OCI-M2 (cell line): ENCODE measurements around the gene SH3TC2.
"Not testable (repeated sequence)": the region's sequence is repeated elsewhere in the genome, so short reads cannot be mapped to it uniquely, and the experiment has no call there.

Source experiments
- DNase-seq: peaks from one replicate; lab custom pipeline; 2025; ENCODE audit not compliant: unreplicated experiment; lab: John Stamatoyannopoulos, UW

SH3TC2 gene

GRCh38 chr5:149063017-149063687 is at the start of gene SH3TC2:
Gene SH3TC2 (minus strand): TSS chr5:149063062. CDS start chr5:149063022, 40 bp downstream.
- no peak for DNase-seq

- DNase-seq: no peak
These were observed 47.5 kb upstream of the SH3TC2 start for GRCh38 chr5:149110406-149110805.

- DNase-seq: no peak
These were observed 45.9 kb upstream of the SH3TC2 start for GRCh38 chr5:149108651-149109280.

GRCh38 chr5:149100331-149100730 is 37.5 kb upstream of the SH3TC2 start:
- no peak for DNase-seq

- DNase-seq: no peak
These were observed 37.1 kb upstream of the SH3TC2 start for GRCh38 chr5:149099920-149100319.

- DNase-seq: no peak
These were observed 32.1 kb upstream of the SH3TC2 start for GRCh38 chr5:149094996-149095395.

- no peak for DNase-seq
These were observed 30.8 kb upstream of the SH3TC2 start for GRCh38 chr5:149093625-149094024.

GRCh38 chr5:149089796-149090195 is 26.9 kb upstream of the SH3TC2 start:
- no peak for DNase-seq

- no peak for DNase-seq
These were observed 25.8 kb upstream of the SH3TC2 start for GRCh38 chr5:149088686-149089085.

GRCh38 chr5:149083846-149084245 is 21.0 kb upstream of the SH3TC2 start:
- DNase-seq: no peak

- no peak for DNase-seq
These were observed 19.4 kb upstream of the SH3TC2 start for GRCh38 chr5:149082271-149082670.

- DNase-seq: no peak
These were observed 17.4 kb upstream of the SH3TC2 start for GRCh38 chr5:149080294-149080693.

- no peak for DNase-seq
These were observed 17.0 kb upstream of the SH3TC2 start for GRCh38 chr5:149079883-149080282.

- not testable (repeated sequence) for DNase-seq
These were observed 11.2 kb upstream of the SH3TC2 start for GRCh38 chr5:149074071-149074470.

GRCh38 chr5:149073213-149073612 is 10.4 kb upstream of the SH3TC2 start:
- DNase-seq: no peak

- no peak for DNase-seq
These were observed 9.9 kb upstream of the SH3TC2 start for GRCh38 chr5:149072791-149073190.

- DNase-seq: no peak
These were observed 9.5 kb upstream of the SH3TC2 start for GRCh38 chr5:149072376-149072775.

- no peak for DNase-seq
These were observed 8.9 kb upstream of the SH3TC2 start for GRCh38 chr5:149071756-149072155.

- no peak for DNase-seq
These were observed 8.4 kb upstream of the SH3TC2 start for GRCh38 chr5:149071216-149071615.

GRCh38 chr5:149069711-149070110 is 6.8 kb upstream of the SH3TC2 start:
- no peak for DNase-seq

- DNase-seq: no peak
These were observed 1.1 kb upstream of the SH3TC2 start for GRCh38 chr5:149063896-149064478.

- DNase-seq: no peak
These were observed 368 bp downstream of the SH3TC2 start for GRCh38 chr5:149062371-149063016.
